ENCODE results near the gene SYNGR2.

SYNGR2 gene

DNA sequence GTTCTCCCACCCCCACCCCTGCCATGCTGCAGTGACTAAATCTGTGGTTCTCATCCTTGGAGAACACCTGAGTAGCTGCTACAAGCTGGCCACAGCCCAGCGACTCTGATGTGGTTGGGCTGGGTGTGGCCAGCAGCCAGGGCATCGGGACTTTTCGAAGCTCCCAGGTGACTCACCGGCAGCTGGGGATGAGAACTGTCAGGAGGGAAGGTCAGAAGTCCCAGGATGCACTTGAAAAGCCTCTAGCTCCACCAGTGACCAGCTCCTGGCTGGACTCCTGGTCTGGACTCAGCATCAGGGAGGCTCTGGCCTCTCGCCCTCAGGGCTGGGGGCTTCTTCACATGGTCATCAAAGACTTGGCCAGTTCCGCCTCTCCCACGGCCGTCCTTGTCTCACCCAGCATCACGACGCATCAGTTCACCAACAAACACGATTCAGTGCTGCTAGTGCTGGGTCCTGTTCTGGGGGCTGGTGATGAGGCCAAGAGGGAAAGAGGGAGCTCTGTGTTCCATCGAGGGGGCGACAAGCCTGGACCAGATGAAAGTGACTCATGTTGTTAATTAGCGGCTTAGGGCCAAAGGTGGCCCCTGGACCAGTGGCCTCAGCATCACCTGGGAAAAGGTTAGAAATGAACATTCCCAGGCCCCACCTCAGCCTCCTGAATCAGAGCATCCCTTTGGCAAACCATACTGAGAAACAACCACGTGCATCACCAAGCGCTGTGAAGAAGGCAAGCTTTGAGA lies 26.1 kb upstream of the SYNGR2 start:
- DNase-seq (ENCODE audit: low read depth in 3 of 3, low spot score in 1 of 3): no peak

DNA sequence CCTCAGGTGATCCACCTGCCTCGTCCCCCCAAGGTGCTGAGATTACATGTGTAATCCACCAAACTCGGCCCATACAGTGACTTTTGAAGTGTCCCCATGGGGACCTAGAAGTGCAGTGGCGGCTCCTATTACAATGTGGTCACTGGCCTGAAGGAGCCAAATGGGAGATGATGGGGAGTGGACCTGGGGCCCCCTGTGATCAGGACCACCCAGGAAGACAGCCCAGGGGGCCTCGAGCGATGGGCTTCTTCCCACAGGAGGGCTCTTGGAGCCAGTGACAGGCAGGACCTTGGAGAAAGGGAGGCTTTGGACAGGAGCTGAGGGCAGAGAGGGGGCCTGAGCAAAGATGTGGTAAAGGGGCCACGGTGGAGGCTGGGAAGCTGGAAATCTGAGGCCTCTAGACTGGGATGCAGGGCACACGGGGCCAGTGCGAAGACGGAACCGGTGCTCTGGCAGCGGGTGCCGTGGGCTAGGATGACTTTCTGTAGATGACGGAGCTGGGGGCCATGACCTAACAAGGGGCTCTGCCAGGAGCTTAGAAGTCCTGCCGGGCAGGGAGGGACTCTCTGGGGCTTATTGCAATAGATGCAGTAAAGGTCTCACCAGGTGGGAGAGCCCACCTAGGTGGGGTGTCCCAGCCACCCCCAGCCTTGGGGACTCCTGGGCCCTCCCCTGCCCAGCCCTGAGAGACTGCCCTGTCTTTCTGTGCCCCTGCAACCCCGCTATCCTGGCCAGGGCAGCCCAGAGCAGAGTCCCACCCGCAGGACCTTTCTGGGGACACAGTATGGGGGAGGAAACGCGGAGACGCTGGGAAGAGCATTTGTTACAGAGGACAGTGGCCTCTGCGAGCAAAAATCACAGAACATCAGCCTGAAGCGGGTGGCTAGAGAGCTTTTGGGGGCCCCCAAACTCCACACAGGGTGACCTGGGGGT lies 24.9 kb upstream of the SYNGR2 start:
- DNase-seq (ENCODE audit: low read depth in 3 of 3, low spot score in 1 of 3): no peak

DNA sequence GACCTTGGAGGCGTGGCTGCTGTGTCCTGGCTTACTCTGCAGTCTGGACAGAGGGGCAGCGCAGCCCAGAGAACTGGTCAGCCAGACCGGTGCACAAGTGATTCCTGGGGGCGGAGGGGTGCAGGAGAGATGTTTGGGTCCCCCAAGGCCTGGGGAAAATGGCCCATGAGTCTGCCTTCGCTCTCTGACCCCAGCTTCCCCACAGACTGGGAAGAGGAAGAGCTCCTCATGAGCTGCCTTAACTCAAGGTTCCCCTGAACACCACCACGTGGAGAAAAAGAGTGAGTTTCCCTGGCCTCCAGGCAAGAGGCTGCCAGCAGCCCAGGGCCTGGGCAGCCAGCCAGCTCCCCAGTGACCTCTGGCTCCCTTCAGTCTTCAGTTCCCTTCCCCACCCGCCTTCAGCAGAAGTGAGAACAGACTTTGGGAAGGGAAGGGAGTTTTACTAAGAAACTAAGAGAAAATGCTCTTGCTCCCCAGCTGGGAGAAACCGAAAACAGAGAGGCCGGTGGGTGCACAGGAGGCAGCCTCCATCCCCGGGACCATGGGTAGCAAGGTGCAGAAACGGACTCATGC lies 24.1 kb upstream of the SYNGR2 start:
- no peak for DNase-seq (ENCODE audit: low read depth in 3 of 3, low spot score in 1 of 3)

DNA sequence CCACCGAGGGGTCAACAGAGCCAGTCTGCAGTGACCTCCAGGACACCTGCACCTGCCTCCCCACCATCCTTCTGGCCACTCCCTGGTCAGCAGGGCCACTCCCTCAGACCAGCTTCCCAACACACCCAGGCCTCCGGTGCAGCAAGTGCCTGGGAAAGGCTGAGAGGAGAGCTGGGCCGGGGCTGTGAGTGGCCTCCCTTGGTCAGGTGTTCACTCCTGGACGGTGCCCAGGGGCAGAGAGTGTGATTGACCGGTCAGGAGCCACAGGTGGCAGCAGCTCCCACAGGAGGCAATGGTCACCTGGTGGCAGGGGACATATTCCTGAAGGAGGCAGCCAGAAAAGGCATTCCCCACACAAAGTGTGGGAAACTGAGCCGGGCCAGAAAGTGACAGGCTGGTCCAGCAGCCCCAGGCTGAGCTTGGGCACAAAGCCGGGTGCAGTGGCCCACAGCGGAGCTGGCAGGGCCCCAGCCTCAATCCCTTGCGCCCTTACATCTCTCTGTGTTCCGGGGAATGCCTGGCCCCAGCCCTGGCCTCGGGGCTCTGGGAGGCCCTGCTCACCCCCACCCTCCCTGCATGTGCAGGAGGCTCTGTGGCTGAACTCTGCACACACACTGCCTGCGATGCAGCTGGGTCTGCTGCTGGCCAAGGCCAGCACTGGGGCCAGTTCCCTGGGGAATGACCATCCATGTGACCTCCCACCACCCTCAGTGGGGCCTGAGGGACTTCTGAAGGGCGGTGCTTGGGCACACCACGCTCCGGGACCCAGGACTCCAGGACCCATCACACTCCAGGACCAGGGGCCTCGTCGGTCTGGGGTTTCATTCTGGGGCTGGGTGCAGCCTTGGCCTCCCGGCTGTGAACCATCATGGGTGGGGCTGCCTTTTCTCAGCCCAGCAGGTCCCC lies 23.4 kb upstream of the SYNGR2 start:
- no peak for DNase-seq (ENCODE audit: low read depth in 3 of 3, low spot score in 1 of 3)

DNA sequence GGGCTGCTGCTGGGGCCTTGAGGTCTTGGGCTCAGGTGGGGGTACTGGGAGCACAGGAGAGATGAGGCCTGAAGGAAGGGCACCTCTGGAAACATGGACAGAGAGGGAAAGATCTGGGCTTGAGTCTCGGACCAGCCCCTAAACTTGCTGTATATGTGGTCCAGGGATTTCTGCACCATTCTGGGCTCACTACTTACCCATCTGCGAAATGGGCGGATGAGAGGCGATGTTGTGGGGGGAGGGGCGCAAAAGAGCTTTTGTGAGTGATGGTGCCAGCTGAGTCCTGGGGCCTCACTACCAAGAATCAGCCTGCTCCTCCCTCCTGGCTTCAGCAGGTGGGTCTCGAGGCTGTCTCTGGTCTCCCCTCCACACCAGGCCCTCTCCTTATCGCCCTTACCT lies 21.9 kb upstream of the SYNGR2 start:
- no peak for DNase-seq (ENCODE audit: low read depth in 3 of 3, low spot score in 1 of 3)

DNA sequence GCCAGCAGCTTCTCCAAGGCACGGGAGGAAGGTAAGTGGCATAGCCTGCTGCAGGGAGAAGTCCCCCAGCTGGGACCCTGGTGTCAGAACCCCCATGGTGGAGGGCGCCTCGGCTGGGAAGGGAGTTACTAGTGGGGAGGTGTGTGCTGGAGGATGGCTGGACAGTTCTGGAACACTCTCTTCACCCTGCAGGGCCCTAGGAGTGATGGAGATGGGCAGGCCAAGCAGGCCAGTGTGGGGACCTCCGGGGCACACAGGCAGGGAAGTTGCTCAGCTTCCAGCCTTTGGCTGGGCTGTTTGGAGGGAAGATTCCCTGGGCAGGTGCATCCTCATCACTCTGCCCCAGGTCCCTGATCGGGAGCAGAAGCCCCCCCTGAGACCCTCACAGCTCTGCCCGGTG lies 21.5 kb upstream of the SYNGR2 start:
- DNase-seq (ENCODE audit: low read depth in 3 of 3, low spot score in 1 of 3): no peak

DNA sequence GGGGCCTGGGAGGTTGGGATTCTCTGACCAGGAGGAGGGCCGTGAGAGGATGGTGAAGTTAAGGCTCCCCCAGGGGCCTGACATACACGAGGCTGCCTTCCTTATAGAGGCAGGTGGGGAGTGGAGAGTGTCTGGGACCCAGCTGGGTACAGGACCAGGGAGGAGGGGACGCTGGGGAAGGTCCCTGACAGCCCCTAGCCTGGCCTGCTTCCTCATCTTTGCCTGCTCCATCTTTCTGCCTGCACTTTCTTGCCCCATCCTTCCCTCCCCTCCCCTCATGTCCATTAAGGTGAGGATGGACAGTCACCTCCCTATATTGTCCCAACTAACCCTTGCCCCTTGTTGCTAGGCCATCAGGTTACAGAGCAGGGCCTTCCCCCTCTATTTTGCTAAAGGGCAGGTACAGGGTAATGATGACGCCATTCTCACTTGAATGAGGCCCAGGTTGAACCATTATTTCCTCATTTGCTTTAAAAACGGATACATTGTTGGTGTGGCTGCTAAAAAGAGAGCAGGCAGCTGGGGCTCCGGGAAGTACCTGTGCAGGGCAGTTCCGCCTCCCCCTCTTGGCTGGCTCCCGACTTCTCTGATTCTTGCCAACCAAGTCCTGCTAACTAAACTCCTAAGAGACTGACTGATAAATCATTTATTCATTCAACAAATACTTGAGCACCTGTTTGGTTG lies 20.9 kb upstream of the SYNGR2 start:
- no peak for DNase-seq (ENCODE audit: low read depth in 3 of 3, low spot score in 1 of 3)

DNA sequence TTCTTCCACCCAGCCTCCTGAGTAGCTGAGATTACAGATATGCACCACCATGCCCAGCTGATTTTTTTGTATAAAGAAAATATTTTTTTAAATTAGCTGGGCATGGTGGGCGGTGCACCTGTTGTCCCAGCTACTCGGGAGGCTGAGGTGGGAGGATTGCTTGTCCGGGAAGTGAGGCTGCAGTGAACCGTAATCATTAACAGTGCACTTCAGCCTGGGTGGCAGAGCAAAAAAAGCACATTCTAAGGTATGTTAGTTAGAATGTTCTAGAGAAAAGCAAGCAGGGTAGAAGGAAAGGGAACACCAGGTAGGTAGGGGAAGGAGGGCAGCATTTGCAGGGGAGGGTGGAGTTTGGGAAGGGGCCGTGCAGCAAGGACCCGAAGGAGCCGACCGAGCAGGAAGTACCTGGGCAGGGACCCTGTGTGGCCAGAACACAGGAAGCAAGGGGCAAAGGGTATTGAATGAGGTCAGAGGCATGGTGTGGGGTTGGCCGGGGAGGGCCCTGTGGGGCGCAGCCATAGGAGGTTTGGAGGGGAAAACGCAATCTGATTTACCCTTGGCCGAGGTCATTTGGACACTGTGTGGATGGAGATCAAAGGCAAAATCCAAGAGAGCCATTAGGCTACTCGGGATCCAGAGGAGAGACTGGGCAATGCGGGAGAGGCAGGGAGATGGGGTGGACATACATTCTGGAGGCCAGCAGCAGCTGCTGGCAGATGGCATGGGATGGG lies 19.9 kb upstream of the SYNGR2 start:
- DNase-seq (ENCODE audit: low read depth in 3 of 3, low spot score in 1 of 3): no peak

DNA sequence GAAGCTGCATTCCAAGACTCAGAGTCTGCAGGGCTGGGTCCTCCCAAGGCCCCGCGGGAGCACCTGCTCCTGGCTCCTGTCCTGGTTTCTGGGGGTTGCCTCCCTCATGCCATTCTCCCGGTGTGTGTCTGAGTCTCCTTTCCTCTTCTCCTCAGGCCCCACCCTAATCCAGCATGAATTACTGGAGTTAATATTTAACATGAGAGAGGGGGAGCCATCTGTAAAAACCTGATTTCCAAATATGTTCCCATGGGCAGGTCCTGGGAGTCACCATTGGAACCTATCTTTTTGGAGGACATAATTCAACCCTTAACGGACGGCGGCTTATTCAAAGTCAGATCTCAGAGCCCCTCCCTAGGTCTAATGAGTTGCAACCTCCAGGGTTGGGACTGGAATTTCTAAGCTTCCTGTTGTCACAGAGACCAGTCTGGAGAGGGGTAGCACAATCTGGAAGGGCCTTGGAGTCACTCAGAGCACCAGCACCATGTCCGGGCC lies 16.8 kb upstream of the SYNGR2 start:
- DNase-seq (ENCODE audit: low read depth in 3 of 3, low spot score in 1 of 3): no peak

DNA sequence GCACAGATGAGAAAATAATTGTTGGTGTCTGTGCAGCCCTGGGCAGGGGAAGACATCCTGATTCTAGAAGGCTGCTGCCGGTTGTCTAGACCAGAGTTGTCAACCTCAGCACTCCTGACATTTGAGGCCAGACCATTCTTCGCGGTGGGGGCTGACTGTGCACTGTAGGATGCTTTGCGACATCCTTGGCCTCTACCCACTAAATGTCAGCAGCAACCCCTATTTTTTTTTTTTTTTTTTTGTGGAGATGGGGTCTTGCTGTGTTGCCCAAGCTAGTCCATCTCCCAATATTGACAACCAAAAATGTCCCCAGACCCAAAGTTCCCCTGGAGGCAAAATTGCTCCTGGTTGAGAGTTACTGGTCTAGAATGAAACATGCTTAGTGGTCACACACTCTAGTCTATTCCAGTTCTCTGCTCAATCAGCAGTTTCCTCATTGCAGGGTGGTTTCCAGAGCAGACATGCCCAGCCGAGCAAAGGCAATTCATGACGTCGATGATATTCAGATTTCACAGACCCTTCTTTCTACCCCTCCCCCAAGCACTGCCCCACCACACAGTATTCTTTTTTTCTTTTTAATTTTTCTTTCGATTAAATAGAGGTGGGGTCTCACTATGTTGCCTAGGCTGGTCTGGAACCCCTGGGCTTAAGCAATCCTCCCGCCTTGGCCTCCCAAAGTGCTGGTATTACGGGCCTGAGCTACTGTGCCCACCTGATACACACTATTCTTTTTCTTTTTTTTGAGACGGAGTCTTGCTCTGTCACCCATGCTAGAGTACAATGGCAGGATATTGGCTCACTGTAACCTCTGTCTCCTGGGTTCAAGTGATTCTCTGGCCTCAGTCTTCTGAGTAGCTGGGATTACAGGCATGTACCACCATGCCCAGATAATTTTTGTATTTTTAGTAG lies 13.2 kb upstream of the SYNGR2 start:
- DNase-seq (ENCODE audit: low read depth in 3 of 3, low spot score in 1 of 3): no peak

DNA sequence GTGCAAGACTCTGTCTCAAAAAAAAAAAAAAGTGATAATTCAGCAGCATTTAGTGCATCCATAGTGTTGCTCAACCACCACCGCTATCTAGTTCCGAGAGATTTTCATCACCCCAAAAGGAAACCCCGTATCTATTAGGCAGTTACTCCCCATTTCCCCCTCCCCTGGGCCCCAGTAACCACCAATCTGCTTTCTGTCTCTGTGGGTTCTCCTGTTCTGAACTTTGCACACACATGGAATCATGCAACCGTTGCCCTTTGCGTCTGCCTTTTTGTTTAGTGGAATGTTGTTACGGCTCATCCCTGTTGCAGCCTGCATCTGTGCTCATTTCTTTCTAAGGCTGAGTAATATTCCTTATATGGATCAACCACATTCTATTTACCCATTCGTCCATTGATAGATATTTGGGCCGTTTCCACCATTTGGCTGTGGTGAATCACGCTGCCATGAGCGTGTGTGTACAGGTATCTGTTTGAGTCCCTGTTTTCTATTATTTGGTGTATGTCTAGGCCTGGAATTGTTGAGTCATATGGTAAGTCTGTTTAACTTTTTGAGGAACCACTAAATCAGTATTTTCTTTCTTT lies 8.7 kb upstream of the SYNGR2 start:
- DNase-seq (ENCODE audit: low read depth in 3 of 3, low spot score in 1 of 3): no peak

DNA sequence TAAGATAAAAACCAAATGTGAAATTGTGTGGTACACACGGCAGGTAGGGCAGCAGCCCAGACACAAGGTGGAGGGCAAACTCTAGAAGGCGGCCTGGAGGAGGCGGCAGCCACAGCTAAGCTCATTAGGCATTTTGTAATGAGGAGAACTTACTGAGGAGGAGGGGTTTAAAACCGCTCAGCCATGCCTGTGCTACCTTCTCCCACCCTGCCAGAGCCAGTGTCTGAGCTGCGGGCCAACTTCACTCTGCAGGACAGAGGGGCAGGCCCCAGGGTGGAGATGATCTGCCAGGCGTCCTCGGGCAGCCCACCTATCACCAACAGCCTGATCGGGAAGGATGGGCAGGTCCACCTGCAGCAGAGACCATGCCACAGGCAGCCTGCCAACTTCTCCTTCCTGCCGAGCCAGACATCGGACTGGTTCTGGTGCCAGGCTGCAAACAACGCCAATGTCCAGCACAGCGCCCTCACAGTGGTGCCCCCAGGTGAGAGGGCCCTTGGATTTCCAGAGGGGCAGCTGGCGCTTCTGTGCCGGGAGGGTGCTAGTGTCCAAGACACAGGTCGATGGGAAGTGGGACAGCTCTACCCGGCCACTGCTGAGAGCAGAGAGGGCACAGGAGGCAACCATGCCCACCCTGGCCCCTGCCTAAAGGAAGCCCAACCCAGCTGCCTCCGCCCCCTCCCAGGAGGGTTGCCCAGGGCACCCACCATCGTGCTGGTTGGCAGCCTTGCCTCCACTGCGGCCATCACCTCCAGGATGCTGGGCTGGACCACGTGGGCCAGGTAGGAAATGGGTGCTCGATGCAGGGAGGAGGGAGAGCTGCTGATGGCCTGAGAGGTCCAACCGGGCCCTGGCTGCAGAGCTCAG lies 4.3 kb upstream of the SYNGR2 start:
- no peak for DNase-seq (ENCODE audit: low read depth in 3 of 3, low spot score in 1 of 3)

DNA sequence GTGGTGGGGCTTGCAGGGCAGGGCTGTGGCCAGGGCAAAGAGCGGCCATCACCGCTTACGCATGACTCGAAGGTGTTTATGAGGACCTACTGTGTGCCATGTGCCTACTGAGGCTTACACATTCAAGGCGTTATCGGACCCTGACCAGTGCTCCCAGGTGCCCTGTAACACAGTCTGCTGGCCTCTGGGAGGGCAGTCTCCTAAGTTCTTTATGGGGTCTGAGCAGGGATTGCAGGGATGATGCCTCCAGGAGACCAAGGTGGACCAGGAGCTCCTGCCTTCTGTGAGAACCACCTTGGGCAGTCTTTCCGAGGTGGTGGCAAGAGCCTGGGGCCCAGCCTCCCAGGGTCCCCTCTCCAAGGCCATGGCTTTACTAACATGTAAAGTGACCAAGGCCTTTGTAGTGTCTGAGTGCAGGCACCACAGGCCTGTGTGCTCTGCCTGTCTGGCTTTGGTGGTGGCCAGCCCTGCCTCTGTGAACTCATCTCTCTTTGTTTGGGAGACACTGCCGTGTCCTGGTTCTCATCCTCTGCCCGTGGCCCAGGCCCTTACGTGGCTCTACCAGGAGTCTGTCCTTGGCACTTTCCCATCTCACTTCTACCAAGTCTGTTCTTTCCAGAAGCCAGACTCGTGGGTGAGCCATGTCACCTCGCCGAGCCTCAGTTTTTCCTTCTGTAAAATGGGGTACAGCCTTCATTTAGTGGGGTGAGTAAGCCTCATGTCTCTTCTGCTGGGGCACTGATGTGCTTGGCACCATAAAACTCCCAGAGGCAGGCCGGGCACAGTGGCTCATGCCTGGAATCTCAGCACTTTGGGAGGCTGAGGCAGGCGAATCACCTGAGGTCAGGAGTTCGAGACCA lies 3.4 kb upstream of the SYNGR2 start:
- DNase-seq (ENCODE audit: low read depth in 3 of 3, low spot score in 1 of 3): no peak

DNA sequence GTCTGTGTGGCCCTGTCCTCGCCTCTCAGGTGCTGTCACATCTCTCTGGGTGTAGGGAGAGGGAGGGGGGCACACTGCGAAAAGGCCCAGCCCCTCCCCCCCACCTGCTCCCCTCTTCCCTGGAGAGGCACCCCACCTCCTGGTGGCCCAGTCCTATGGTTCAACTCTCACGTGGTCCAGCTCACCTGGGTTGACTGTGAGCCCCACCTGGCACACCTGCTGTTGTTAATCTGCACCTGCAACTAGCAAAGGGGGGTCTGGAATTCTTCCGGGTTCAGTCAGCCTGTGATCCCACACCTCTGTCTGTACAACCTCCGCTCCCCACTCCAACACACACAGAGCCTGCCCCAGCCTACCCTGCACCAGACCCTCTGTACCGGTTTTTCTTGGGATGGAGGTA lies 2.0 kb upstream of the SYNGR2 start:
- DNase-seq (ENCODE audit: low read depth in 3 of 3, low spot score in 1 of 3): no peak

DNA sequence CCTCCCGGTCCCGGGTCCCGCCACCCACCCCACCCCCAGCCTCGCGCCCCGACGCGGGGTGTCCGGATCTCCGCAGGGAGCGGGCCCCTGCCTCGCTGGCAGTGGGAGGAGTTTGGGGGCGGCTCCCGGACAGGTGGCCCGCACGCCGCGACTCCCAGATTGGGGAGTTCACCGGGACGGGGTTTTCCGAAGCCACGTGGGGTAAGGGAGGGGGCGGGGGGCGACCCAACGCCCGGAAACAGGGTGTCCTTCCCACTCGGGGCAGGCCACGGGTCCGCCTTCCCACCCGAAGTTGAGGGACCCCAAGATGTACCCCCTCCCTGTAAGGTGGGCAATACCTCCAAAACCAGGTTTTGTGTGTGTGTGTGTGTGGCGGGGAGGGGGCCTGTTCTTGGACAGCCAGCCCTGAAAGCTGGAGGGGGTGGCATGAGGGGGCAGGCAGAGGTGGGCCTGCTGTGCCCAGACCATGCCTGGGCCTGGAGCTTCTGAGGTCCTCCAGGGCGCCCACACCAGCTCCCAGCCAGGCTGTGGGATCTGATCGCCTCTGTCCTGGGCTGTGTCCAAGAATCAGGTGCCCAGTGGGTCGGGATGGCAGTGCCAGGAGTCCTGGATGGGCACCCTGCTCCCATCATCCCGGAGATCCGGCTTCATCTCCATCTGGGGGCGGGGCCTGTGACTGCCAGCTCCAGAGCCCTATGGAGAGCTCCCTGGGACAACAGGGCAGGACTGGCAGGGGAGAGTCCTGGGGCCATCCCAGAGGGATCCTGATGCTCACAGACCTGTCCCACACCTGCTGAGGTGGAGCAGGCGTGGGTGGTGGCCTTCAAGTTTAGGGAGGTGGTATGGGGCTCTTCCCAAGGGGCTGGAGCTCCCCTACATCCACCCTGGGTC lies 767 bp downstream of the SYNGR2 start:
- DNase-seq (ENCODE audit: low read depth in 3 of 3, low spot score in 1 of 3): peak; percentile 29 to 49 (median 32)
